ENCODE results near the gene SOS1. TPM values are rescaled to one million over a fixed set of nuclear protein-coding genes. Genes with fewer than 3 reads are reported as not detected.
"Not testable (repeated sequence)": the region's sequence is repeated elsewhere in the genome, so short reads cannot be mapped to it uniquely, and the experiment has no call there.

Gene SOS1
- 14.1 TPM for total RNA-seq

DNA sequence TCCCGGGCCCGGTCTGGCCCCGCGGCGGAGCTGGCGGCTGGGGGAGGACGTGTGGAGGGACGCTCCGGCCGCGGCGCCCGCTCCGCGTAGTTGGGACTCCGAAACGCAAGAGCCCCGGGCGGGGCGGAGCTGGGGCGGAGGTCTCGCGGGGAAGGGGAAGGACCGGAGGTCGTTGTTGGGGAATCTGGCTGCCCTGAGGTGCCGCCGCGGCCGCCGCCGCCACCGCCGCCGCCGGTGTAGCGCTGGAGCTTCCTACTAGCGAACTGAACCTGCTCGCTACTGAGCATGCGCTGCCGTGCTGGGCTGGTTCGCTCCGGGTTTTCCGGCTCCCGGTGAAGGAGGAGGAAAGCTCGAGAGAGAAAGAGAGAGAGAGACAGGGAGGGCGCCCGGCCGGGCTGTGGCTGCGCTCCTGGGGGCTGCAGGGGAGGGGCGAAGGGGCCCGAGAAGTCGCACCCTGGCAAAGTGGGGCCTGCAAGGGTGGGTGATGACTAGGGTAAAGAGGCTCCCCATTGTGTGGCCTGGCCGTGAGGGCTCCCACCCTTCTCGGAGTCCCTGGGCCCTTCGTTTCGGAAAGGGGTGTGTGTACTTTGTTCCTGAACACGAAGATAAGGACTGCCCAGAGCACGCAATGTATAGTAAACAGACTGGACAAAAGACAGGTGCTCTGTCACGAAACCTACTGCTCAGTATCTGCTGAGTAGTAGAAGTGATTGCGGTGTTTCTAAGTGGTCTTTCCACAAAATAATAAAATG, at the start of gene SOS1:
SOS1 (minus strand) TSS at position 281 of the 752 bp plus-strand sequence. CDS start 629 bp downstream, outside the sequence.
- Histone ChIP-seq H3K27ac (ENCODE audit: low read depth, low read length) (peak within 1 kb of the TSS; percentile 88), H3K9me3 (ENCODE audit: control insufficient read depth in 3 of 3, low read length in 3 of 3) (no peaks in the 10 kb centered on the region), H3K27me3 (ENCODE audit: control insufficient read depth in 3 of 3, insufficient read depth in 3 of 3, low read length in 3 of 3) (no peaks in the 10 kb centered on the region), H3K36me3 (ENCODE audit: control insufficient read depth in 3 of 3, insufficient read depth in 3 of 3, low read length in 3 of 3) (peaks cover 0 to 2% (median 0%) of the 10 kb centered on the region in 3 donors), H3K4me3 (ENCODE audit: low read length in 3 of 3) (peak within 1 kb of the TSS; percentile 80 to 89 (median 86)), H3K4me1 (ENCODE audit: control insufficient read depth in 3 of 3, insufficient read depth in 3 of 3, low read length in 3 of 3) (peaks cover 27 to 42% (median 37%) of the 10 kb centered on the region in 3 donors), H3K9ac (ENCODE audit: low read depth in 1 of 3, low read length in 3 of 3) (peak within 1 kb of the TSS; percentile 83 to 95 (median 89))

DNA sequence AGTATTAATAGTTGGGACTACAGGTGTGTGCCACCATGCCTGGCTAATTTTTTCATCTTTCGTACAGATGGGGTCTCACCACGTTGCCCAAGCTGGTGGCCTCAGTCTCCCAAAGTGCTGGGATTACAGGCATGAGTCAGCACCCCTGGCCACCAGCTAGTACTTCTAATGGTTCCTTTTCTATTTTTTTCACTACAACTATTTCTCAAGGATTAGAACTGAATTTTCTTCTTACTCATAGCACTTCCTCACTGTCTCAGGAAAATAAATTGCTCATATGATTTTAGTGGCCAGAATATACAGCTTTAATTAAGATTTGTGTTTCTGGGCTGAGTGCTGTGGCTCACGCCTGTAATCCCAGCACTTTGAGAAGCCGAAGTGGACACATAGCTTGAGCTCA, 43.2 kb upstream of the SOS1 start:
- Histone ChIP-seq H3K27ac (ENCODE audit: low read depth, low read length) (no peak overlapping the region), H3K27me3 (ENCODE audit: control insufficient read depth in 3 of 3, insufficient read depth in 3 of 3, low read length in 3 of 3) (no peaks in the 10 kb centered on the region), H3K4me3 (ENCODE audit: low read length in 3 of 3) (no peak overlapping the region), H3K4me1 (ENCODE audit: control insufficient read depth in 3 of 3, insufficient read depth in 3 of 3, low read length in 3 of 3) (peaks cover 5 to 9% (median 6%) of the 10 kb centered on the region in 3 donors), H3K9ac (ENCODE audit: low read depth in 1 of 3, low read length in 3 of 3) (no peak overlapping the region), H3K9me3 (ENCODE audit: control insufficient read depth in 3 of 3, low read length in 3 of 3) (no peaks in the 10 kb centered on the region), H3K36me3 (ENCODE audit: control insufficient read depth in 3 of 3, insufficient read depth in 3 of 3, low read length in 3 of 3) (no peaks in the 10 kb centered on the region)

- Histone ChIP-seq H3K9me3 (ENCODE audit: control insufficient read depth in 3 of 3, low read length in 3 of 3) (no peaks in the 10 kb centered on the region), H3K27ac (ENCODE audit: low read depth, low read length) (peak overlapping the region; percentile 28), H3K27me3 (ENCODE audit: control insufficient read depth in 3 of 3, insufficient read depth in 3 of 3, low read length in 3 of 3) (no peaks in the 10 kb centered on the region), H3K4me3 (ENCODE audit: low read length in 3 of 3) (peak overlapping the region in 2 of 3 donors; percentile 34 to 38), H3K36me3 (ENCODE audit: control insufficient read depth in 3 of 3, insufficient read depth in 3 of 3, low read length in 3 of 3) (no peaks in the 10 kb centered on the region), H3K4me1 (ENCODE audit: control insufficient read depth in 3 of 3, insufficient read depth in 3 of 3, low read length in 3 of 3) (peaks cover 5 to 9% (median 6%) of the 10 kb centered on the region in 3 donors), H3K9ac (ENCODE audit: low read depth in 1 of 3, low read length in 3 of 3) (peak overlapping the region in 2 of 3 donors; percentile 34 to 43)
Measured at GRCh38 chr2:39160982-39161381, 40.1 kb upstream of the SOS1 start.

DNA sequence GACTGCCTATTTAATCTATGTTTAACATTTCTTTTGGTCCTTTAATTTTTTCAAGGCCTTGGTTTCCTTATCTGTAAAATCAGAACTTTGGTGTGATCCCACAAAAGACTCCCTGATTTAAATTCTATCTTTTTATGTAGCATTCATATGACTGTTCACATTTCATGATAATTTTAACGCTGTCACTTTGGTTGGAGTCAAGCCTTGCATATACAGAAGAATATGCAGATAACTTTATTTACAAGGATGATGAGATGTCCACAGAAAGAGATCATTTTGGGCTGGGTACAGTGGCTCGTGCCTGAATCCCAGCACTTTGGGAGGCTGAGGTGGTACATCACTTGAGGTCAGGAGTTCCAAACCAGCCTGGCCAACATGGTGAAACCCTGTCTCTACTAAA, 38.4 kb upstream of the SOS1 start:
- H3K4me3 ChIP-seq (ENCODE audit: low read length in 3 of 3), result no peak overlapping the region
- no peaks in the 10 kb centered on the region for H3K36me3 ChIP-seq (ENCODE audit: control insufficient read depth in 3 of 3, insufficient read depth in 3 of 3, low read length in 3 of 3)
- peaks cover 5 to 9% (median 6%) of the 10 kb centered on the region in 3 donors for H3K4me1 ChIP-seq (ENCODE audit: control insufficient read depth in 3 of 3, insufficient read depth in 3 of 3, low read length in 3 of 3)
- no peak overlapping the region for H3K27ac ChIP-seq (ENCODE audit: low read depth, low read length)
- no peak overlapping the region for H3K9ac ChIP-seq (ENCODE audit: low read depth in 1 of 3, low read length in 3 of 3)
- no peaks in the 10 kb centered on the region for H3K27me3 ChIP-seq (ENCODE audit: control insufficient read depth in 3 of 3, insufficient read depth in 3 of 3, low read length in 3 of 3)
- no peaks in the 10 kb centered on the region for H3K9me3 ChIP-seq (ENCODE audit: control insufficient read depth in 3 of 3, low read length in 3 of 3)

DNA sequence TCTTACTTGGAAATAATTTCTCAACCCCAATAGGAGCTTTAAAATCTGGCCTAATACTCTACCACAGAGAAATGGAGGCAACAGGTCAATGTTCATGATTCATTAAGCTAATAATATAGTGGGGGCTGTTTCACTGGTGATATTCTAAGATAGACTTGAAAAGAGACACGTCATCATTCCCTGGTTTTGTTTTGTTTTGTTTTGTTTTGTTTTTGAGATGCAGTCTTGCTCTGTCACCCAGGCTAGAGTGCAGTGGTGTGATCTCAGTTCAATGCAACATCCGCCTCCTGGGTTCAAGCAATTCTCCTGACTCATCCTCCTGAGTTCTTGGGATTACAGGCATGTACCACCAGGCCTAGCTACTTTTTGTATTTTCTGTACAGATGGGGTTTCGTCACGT, 37.5 kb upstream of the SOS1 start:
- Histone ChIP-seq H3K27ac (ENCODE audit: low read depth, low read length) (no peak overlapping the region), H3K27me3 (ENCODE audit: control insufficient read depth in 3 of 3, insufficient read depth in 3 of 3, low read length in 3 of 3) (no peaks in the 10 kb centered on the region), H3K4me1 (ENCODE audit: control insufficient read depth in 3 of 3, insufficient read depth in 3 of 3, low read length in 3 of 3) (peaks cover 5 to 9% (median 6%) of the 10 kb centered on the region in 3 donors), H3K4me3 (ENCODE audit: low read length in 3 of 3) (no peak overlapping the region), H3K9ac (ENCODE audit: low read depth in 1 of 3, low read length in 3 of 3) (no peak overlapping the region), H3K9me3 (ENCODE audit: control insufficient read depth in 3 of 3, low read length in 3 of 3) (no peaks in the 10 kb centered on the region), H3K36me3 (ENCODE audit: control insufficient read depth in 3 of 3, insufficient read depth in 3 of 3, low read length in 3 of 3) (no peaks in the 10 kb centered on the region)

GRCh38 chr2:39156846-39157245, 36.0 kb upstream of the SOS1 start:
- Histone ChIP-seq H3K27me3 (ENCODE audit: control insufficient read depth in 3 of 3, insufficient read depth in 3 of 3, low read length in 3 of 3) (no peaks in the 10 kb centered on the region), H3K27ac (ENCODE audit: low read depth, low read length) (no peak overlapping the region), H3K9ac (ENCODE audit: low read depth in 1 of 3, low read length in 3 of 3) (no peak overlapping the region), H3K4me1 (ENCODE audit: control insufficient read depth in 3 of 3, insufficient read depth in 3 of 3, low read length in 3 of 3) (peaks cover 5 to 9% (median 6%) of the 10 kb centered on the region in 3 donors), H3K4me3 (ENCODE audit: low read length in 3 of 3) (no peak overlapping the region), H3K36me3 (ENCODE audit: control insufficient read depth in 3 of 3, insufficient read depth in 3 of 3, low read length in 3 of 3) (no peaks in the 10 kb centered on the region), H3K9me3 (ENCODE audit: control insufficient read depth in 3 of 3, low read length in 3 of 3) (no peaks in the 10 kb centered on the region)

- H3K36me3 ChIP-seq (ENCODE audit: control insufficient read depth in 3 of 3, insufficient read depth in 3 of 3, low read length in 3 of 3), result no peaks in the 10 kb centered on the region
- H3K27ac ChIP-seq (ENCODE audit: low read depth, low read length), result no peak overlapping the region
- H3K4me1 ChIP-seq (ENCODE audit: control insufficient read depth in 3 of 3, insufficient read depth in 3 of 3, low read length in 3 of 3), result peaks cover 0 to 5% (median 2%) of the 10 kb centered on the region in 3 donors
- H3K4me3 ChIP-seq (ENCODE audit: low read length in 3 of 3), result no peak overlapping the region
- no peak overlapping the region for H3K9ac ChIP-seq (ENCODE audit: low read depth in 1 of 3, low read length in 3 of 3)
- no peaks in the 10 kb centered on the region for H3K9me3 ChIP-seq (ENCODE audit: control insufficient read depth in 3 of 3, low read length in 3 of 3)
- H3K27me3 ChIP-seq (ENCODE audit: control insufficient read depth in 3 of 3, insufficient read depth in 3 of 3, low read length in 3 of 3), result no peaks in the 10 kb centered on the region
Measured at GRCh38 chr2:39156107-39156506, 35.3 kb upstream of the SOS1 start.

GRCh38 chr2:39155573-39155972, 34.7 kb upstream of the SOS1 start:
- H3K4me3 ChIP-seq (ENCODE audit: low read length in 3 of 3); H3K27me3 ChIP-seq (ENCODE audit: control insufficient read depth in 3 of 3, insufficient read depth in 3 of 3, low read length in 3 of 3); H3K36me3 ChIP-seq (ENCODE audit: control insufficient read depth in 3 of 3, insufficient read depth in 3 of 3, low read length in 3 of 3); H3K27ac ChIP-seq (ENCODE audit: low read depth, low read length); H3K4me1 ChIP-seq (ENCODE audit: control insufficient read depth in 3 of 3, insufficient read depth in 3 of 3, low read length in 3 of 3); H3K9me3 ChIP-seq (ENCODE audit: control insufficient read depth in 3 of 3, low read length in 3 of 3); H3K9ac ChIP-seq (ENCODE audit: low read depth in 1 of 3, low read length in 3 of 3): not testable (repeated sequence)

DNA sequence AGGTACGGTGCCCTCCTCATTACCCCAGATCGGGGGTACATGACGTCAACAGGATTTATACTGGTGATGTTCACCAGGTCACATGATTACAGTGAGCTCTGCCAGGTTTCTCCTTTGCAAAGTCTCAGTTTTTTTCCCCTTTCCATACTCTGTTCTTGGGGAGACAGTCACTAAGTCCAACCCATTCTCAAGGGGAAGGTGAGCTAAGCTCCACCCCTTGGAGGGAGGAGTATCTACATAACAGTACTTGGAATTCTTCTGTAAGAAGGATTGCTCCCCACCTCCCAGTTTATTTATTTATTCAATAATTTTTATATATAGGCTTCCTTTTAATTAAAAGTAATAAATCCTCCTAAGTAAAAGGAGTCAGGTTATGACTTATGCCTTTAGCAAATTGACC, 34.1 kb upstream of the SOS1 start:
- Histone ChIP-seq H3K9ac (ENCODE audit: low read depth in 1 of 3, low read length in 3 of 3) (no peak overlapping the region), H3K4me3 (ENCODE audit: low read length in 3 of 3) (no peak overlapping the region), H3K4me1 (ENCODE audit: control insufficient read depth in 3 of 3, insufficient read depth in 3 of 3, low read length in 3 of 3) (peaks cover 0 to 3% (median 0%) of the 10 kb centered on the region in 3 donors), H3K27ac (ENCODE audit: low read depth, low read length) (no peak overlapping the region), H3K36me3 (ENCODE audit: control insufficient read depth in 3 of 3, insufficient read depth in 3 of 3, low read length in 3 of 3) (no peaks in the 10 kb centered on the region), H3K9me3 (ENCODE audit: control insufficient read depth in 3 of 3, low read length in 3 of 3) (no peaks in the 10 kb centered on the region), H3K27me3 (ENCODE audit: control insufficient read depth in 3 of 3, insufficient read depth in 3 of 3, low read length in 3 of 3) (no peaks in the 10 kb centered on the region)

DNA sequence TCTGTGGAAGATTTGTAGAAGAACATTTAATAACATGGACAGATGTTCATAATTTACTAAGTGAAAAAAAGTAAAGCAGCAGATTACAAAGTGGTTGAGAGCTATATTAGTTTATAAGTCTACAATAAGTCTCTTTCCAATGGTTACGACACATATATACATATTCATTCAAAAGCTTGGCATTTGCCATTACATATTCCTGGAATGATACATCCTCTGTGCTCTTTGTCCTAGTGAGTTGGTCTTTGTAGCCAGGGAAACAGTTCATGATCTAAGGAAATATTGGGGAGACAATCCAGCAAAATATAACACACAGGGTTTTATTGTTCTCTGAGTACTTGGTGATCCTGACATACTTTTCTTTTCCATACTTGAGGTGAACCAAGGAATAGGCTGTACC, 32.5 kb upstream of the SOS1 start:
- Histone ChIP-seq H3K9me3 (ENCODE audit: control insufficient read depth in 3 of 3, low read length in 3 of 3) (no peaks in the 10 kb centered on the region), H3K4me3 (ENCODE audit: low read length in 3 of 3) (no peak overlapping the region), H3K27ac (ENCODE audit: low read depth, low read length) (no peak overlapping the region), H3K27me3 (ENCODE audit: control insufficient read depth in 3 of 3, insufficient read depth in 3 of 3, low read length in 3 of 3) (no peaks in the 10 kb centered on the region), H3K4me1 (ENCODE audit: control insufficient read depth in 3 of 3, insufficient read depth in 3 of 3, low read length in 3 of 3) (peaks cover 0 to 3% (median 0%) of the 10 kb centered on the region in 3 donors), H3K9ac (ENCODE audit: low read depth in 1 of 3, low read length in 3 of 3) (no peak overlapping the region), H3K36me3 (ENCODE audit: control insufficient read depth in 3 of 3, insufficient read depth in 3 of 3, low read length in 3 of 3) (no peaks in the 10 kb centered on the region)

All from skeletal muscle tissue (tissue), 4 donors.